K562 (cell line): ENCODE results near the gene FBXO11. TPM values are rescaled to one million over a fixed set of nuclear protein-coding genes. Genes with fewer than 3 reads are reported as not detected.

Experiments
- C11orf30 ChIP-seq: fragments of 450-650 bp; IDR thresholded peaks from 2 replicates; pipeline ENCODE4 v1.6.1; 2016; ENCODE audit warnings: low read depth, mild to moderate bottlenecking
- CBFA2T3 ChIP-seq: fragments of 450-650 bp; IDR thresholded peaks from 2 replicates; pipeline ENCODE4 v1.6.1; 2017
- CREBBP ChIP-seq: IDR thresholded peaks from one replicate; pipeline ENCODE4 v1.6.1; 2012; ENCODE audit warnings: low read depth, mild to moderate bottlenecking, control low read depth, inconsistent platforms, low read length
- CTBP1 ChIP-seq: fragments of 450-650 bp; IDR thresholded peaks from 2 replicates; pipeline ENCODE4 v1.6.1; 2016; ENCODE audit warnings: borderline replicate concordance
- ERF ChIP-seq: fragments of 450-650 bp; formaldehyde crosslinking; IDR thresholded peaks from 2 replicates; pipeline ENCODE4 v1.4.0; 2020; ENCODE audit warnings: mild to moderate bottlenecking, mixed read lengths
- GMEB1 ChIP-seq: fragments of 250-450 bp; sonication (Bioruptor Pico); IDR thresholded peaks from 2 replicates; pipeline ENCODE4 v1.4.0; 2020; ENCODE audit warnings: mild to moderate bottlenecking
- HMG20A ChIP-seq: fragments of 450-650 bp; formaldehyde crosslinking; conservative IDR thresholded peaks from 2 replicates; pipeline ENCODE4 v1.4.0; 2020; ENCODE audit warnings: mild to moderate bottlenecking, mixed read lengths
- HNRNPUL1 ChIP-seq: fragments of 200-400 bp; formaldehyde crosslinking; IDR thresholded peaks from 2 replicates; pipeline ENCODE4 v1.6.1; 2017; ENCODE audit warnings: low read length
- L3MBTL2 ChIP-seq: fragments of 450-650 bp; IDR thresholded peaks from 2 replicates; pipeline ENCODE4 v1.6.1; 2016; ENCODE audit warnings: mild to moderate bottlenecking, moderate library complexity
- MCM2 ChIP-seq: fragments of 450-650 bp; IDR thresholded peaks from 2 replicates; pipeline ENCODE4 v1.6.1; 2017; ENCODE audit warnings: low read depth, mild to moderate bottlenecking
- MED1 ChIP-seq: sonication (generic); formaldehyde crosslinking; IDR thresholded peaks from 2 replicates; pipeline ENCODE4 v1.8.1; 2023; ENCODE audit warnings: missing genetic modification reagents, borderline replicate concordance
- NFE2 ChIP-seq: IDR thresholded peaks from 2 replicates; pipeline ENCODE4 v1.6.1; 2014; ENCODE audit warnings: antibody characterized with exemption, low read depth
- PATZ1 ChIP-seq: fragments of 250-450 bp; sonication (Bioruptor Pico); IDR thresholded peaks from 2 replicates; pipeline ENCODE4 v1.5.0; 2020; ENCODE audit warnings: mild to moderate bottlenecking, borderline replicate concordance
- PRPF4 ChIP-seq: fragments of 200-400 bp; formaldehyde crosslinking; IDR thresholded peaks from one replicate; pipeline ENCODE4 v1.6.1; 2017; ENCODE audit warnings: low read length, low read depth, mild to moderate bottlenecking; ENCODE audit not compliant: insufficient read depth, poor library complexity, severe bottlenecking
- RB1 ChIP-seq: fragments of 450-650 bp; IDR thresholded peaks from 2 replicates; pipeline ENCODE4 v1.6.1; 2017; ENCODE audit warnings: low read depth, mild to moderate bottlenecking
- RBM17 ChIP-seq: fragments of 200-400 bp; formaldehyde crosslinking; IDR thresholded peaks from 2 replicates; pipeline ENCODE4 v1.6.1; 2017; ENCODE audit warnings: low read depth, mild to moderate bottlenecking, low read length, borderline replicate concordance
- RBM25 ChIP-seq: fragments of 200-400 bp; formaldehyde crosslinking; IDR thresholded peaks from 2 replicates; pipeline ENCODE4 v1.6.1; 2018; ENCODE audit warnings: low read length, low read depth, moderate library complexity; ENCODE audit not compliant: severe bottlenecking
- SAFB2 ChIP-seq: fragments of 200-400 bp; formaldehyde crosslinking; IDR thresholded peaks from 2 replicates; pipeline ENCODE4 v1.6.1; 2018; ENCODE audit warnings: borderline replicate concordance, low read length, low read depth, moderate library complexity; ENCODE audit not compliant: severe bottlenecking
- SMAD3 ChIP-seq: fragments of 450-650 bp; formaldehyde crosslinking; conservative IDR thresholded peaks from 2 replicates; pipeline ENCODE4 v1.4.0; 2020; ENCODE audit warnings: mild to moderate bottlenecking
- SMAD4 ChIP-seq: fragments of 250-450 bp; sonication (Bioruptor Pico); conservative IDR thresholded peaks from 2 replicates; pipeline ENCODE4 v1.8.0; 2021; ENCODE audit warnings: inconsistent platforms, mild to moderate bottlenecking, moderate library complexity
- SNIP1 ChIP-seq: fragments of 450-650 bp; IDR thresholded peaks from 2 replicates; pipeline ENCODE4 v1.7.1; 2017; ENCODE audit warnings: low read depth, mild to moderate bottlenecking
- SPI1 ChIP-seq: IDR thresholded peaks from 2 replicates; pipeline ENCODE4 v1.6.1; 2011; ENCODE audit warnings: low read depth, low read length, control low read depth, borderline replicate concordance
- SRSF9 ChIP-seq: fragments of 200-400 bp; formaldehyde crosslinking; IDR thresholded peaks from 2 replicates; pipeline ENCODE4 v1.6.1; 2017; ENCODE audit warnings: low read depth, low read length, borderline replicate concordance
- ZC3H11A ChIP-seq: IDR thresholded peaks from 2 replicates; pipeline ENCODE4 v1.6.1; 2012; ENCODE audit warnings: low read depth, low read length, improper control_type of control experiment
- ZNF217 ChIP-seq: sonication (generic); formaldehyde crosslinking; IDR thresholded peaks from 2 replicates; pipeline ENCODE4 v1.8.0; 2022; ENCODE audit warnings: mild to moderate bottlenecking, missing genetic modification reagents
- ZNF512 ChIP-seq: IDR thresholded peaks from 2 replicates; pipeline ENCODE4 v1.6.1; 2016; ENCODE audit warnings: missing genetic modification characterization, missing compliant biosample characterization
- polyA plus RNA-seq, 8 experiments: library from polyadenylated mRNA; depleted of rRNA in 4 of 8; stranded (reverse) in 5 of 8; unstranded in 3 of 8; fragments of >200 nt; fragmentation: Nextera tagmentation in 2 of 8; fragmentation: Illumina TruSeq in 1 of 8; extraction: Ambion mirVana in 2 of 8; extraction: Trizol in 1 of 8; gene quantifications; 2 replicates each; pipeline versions ENCODE4 v1.2.1 to v1.2.3, GENCODE V29; 2011 to 2014; ENCODE audit warnings: inconsistent platforms in 1 of 8, missing spikeins in 1 of 8
- total RNA-seq, 7 experiments: library from RNA; depleted of rRNA in 6 of 7; stranded (reverse); fragments of >200 nt in 6 of 7; fragmentation: Illumina TruSeq in 2 of 7; extraction: Trizol in 2 of 7; gene quantifications; 2 replicates each; pipeline versions ENCODE4 v1.2.1 to v1.2.3, GENCODE V29; 2011 to 2021; ENCODE audit warnings: low replicate concordance in 1 of 7

Gene FBXO11
- total and polyA plus RNA-seq, 9 of the 15 experiments (the other 6 are each of a cell fraction or from before 2014, with no cell fraction given) = 8.8 to 44.5 (median 24.1) TPM

GRCh38 chr2:47783486-47784351, 122.6 kb downstream of the FBXO11 start (continued):
- no peak for TF ChIP-seq SRSF9
- no peak for TF ChIP-seq ZNF512
- TF ChIP-seq PRPF4 = no peak
- TF ChIP-seq C11orf30 = no peak
- TF ChIP-seq RBM25 = no peak
- TF ChIP-seq NFE2 = no peak
- no peak for TF ChIP-seq RB1
- TF ChIP-seq CBFA2T3 = no peak
- TF ChIP-seq SPI1 = no peak
- TF ChIP-seq ZNF217 (CRISPR knock-in tag) = no peak
- no peak for TF ChIP-seq ERF (CRISPR knock-in tag)
- TF ChIP-seq SAFB2 = no peak
- TF ChIP-seq CREBBP = no peak
- TF ChIP-seq ZC3H11A = no peak
- TF ChIP-seq MCM2 = no peak
- TF ChIP-seq CTBP1 = no peak
- TF ChIP-seq SMAD4 (CRISPR knock-in tag) = no peak
- no peak for TF ChIP-seq SMAD3 (CRISPR knock-in tag)
- no peak for TF ChIP-seq HNRNPUL1
- no peak for TF ChIP-seq HMG20A (CRISPR knock-in tag)
- TF ChIP-seq L3MBTL2 = peak; percentile 61; the same call in 1 of the 2 replicates
- TF ChIP-seq RBM17 = no peak
- TF ChIP-seq GMEB1 (CRISPR knock-in tag) = no peak
- no peak for TF ChIP-seq PATZ1
- no peak for TF ChIP-seq MED1 (CRISPR knock-in tag)
- TF ChIP-seq SNIP1 = no peak
